PC-9 (cell line): ENCODE results near the gene ETS2. TPM values are rescaled to one million over a fixed set of nuclear protein-coding genes. Genes with fewer than 3 reads are reported as not detected.
A peak's percentile ranks its signal among the peaks of the same experiment; 100 is the strongest.

Experiments
- BruUV-seq: library from RNA; stranded (reverse); fragments of 400-500 nt; replicated peaks from 2 replicates; lab custom pipeline; 2021; lab: Mats Ljungman, UMichigan
- CTCF ChIA-PET: fragments of 300-600 bp; sonication (Branson Sonifier 250); formaldehyde crosslinking; loops from one replicate; lab custom pipeline; 2022; ENCODE audit warnings: antibody characterized with exemption; lab: Charles Lee
- POLR2A ChIA-PET: fragments of 300-600 bp; sonication (Branson Sonifier 250); formaldehyde crosslinking; loops from one replicate; lab custom pipeline; 2022; ENCODE audit warnings: antibody characterized with exemption; ENCODE audit not compliant: unreplicated experiment; lab: Charles Lee
- DNase-seq, 2 experiments: peaks; one replicate each; pipeline versions ENCODE4 v3.0.0 to v3.0.0-alpha.2; 2015 to 2022; ENCODE audit warnings: mixed read lengths in 1 of 2
- H2AFZ ChIP-seq: fragments of 200-600 bp; sonication (generic); 2 replicates; pipeline ENCODE4 v1.8.1; 2017; ENCODE audit warnings: antibody characterized with exemption
- H3F3A ChIP-seq: fragments of 200-600 bp; sonication (generic); 2 replicates; pipeline ENCODE4 v1.8.1; 2017; ENCODE audit warnings: antibody characterized with exemption, mild to moderate bottlenecking, low read depth; ENCODE audit not compliant: insufficient read depth
- H3K27ac ChIP-seq: fragments of 200-600 bp; sonication (generic); 2 replicates; pipeline ENCODE4 v1.6.1; 2016; ENCODE audit warnings: mixed run types
- H3K27me3 ChIP-seq: fragments of 200-600 bp; sonication (generic); 2 replicates; pipeline ENCODE4 v1.6.1; 2016; ENCODE audit warnings: low read depth, mixed run types; ENCODE audit not compliant: insufficient read depth
- H3K36me3 ChIP-seq: fragments of 200-600 bp; sonication (generic); 2 replicates; pipeline ENCODE4 v1.6.1; 2016; ENCODE audit warnings: low read depth, mixed run types
- H3K4me1 ChIP-seq: fragments of 200-600 bp; sonication (generic); replicated peaks from 2 replicates; pipeline ENCODE4 v1.6.1; 2016; ENCODE audit warnings: mixed run types; ENCODE audit not compliant: insufficient read depth
- H3K4me2 ChIP-seq: fragments of 200-600 bp; sonication (generic); 2 replicates; pipeline ENCODE4 v1.6.1; 2017; ENCODE audit warnings: mixed run types
- H3K4me3 ChIP-seq: fragments of 200-600 bp; sonication (generic); 2 replicates; pipeline ENCODE4 v1.6.1; 2016; ENCODE audit warnings: mixed run types
- H3K79me2 ChIP-seq: fragments of 200-600 bp; sonication (generic); 2 replicates; pipeline ENCODE4 v1.6.1; 2017; ENCODE audit warnings: low read depth, mixed run types
- H3K9me2 ChIP-seq: fragments of 200-600 bp; sonication (generic); 2 replicates; pipeline ENCODE4 v1.8.1; 2017; ENCODE audit warnings: mild to moderate bottlenecking; ENCODE audit not compliant: insufficient read depth
- H3K9me3 ChIP-seq: fragments of 200-600 bp; sonication (generic); 2 replicates; pipeline ENCODE4 v1.8.1; 2016; ENCODE audit warnings: low read depth; ENCODE audit not compliant: insufficient read depth
- H4K20me1 ChIP-seq: fragments of 200-600 bp; sonication (generic); 2 replicates; pipeline ENCODE4 v1.8.1; 2017; ENCODE audit not compliant: insufficient read depth
- EZH2 ChIP-seq: fragments of 200-600 bp; sonication (generic); IDR thresholded peaks from 2 replicates; pipeline ENCODE4 v1.8.0; 2017; ENCODE audit warnings: antibody characterized with exemption, low read depth
- intact Hi-C: fragments of 100-400 bp; cut with micrococcal nuclease; formaldehyde crosslinking; loops from one replicate; pipeline ENCODE4 v1.10.0; 2022; ENCODE audit not compliant: unreplicated experiment
- total RNA-seq: library from RNA; stranded (reverse); gene quantifications from 2 replicates; pipeline ENCODE4 v1.2.3, GENCODE V29; 2021
- TF ChIP-seq, protein P1 (sequence below): fragments of 200-600 bp; sonication (generic); conservative IDR thresholded peaks from 2 replicates; pipeline ENCODE4 v1.6.1; 2017; ENCODE audit warnings: mixed run types, antibody characterized with exemption, mild to moderate bottlenecking, moderate library complexity

ETS2 gene
- total RNA-seq, 1 experiment from 2014 or later = 20.4 TPM

- Histone ChIP-seq H3K4me3 (no peak overlapping the region), H3K9me3 (no peaks in the 10 kb centered on the region), H2AFZ (no peak overlapping the region), H3K4me1 (peaks cover 57% of the 10 kb centered on the region), H3K4me2 (no peak overlapping the region), H3K36me3 (no peaks in the 10 kb centered on the region), H3K27ac (no peak overlapping the region), H4K20me1 (no peaks in the 10 kb centered on the region), H3F3A (peaks cover 30% of the 10 kb centered on the region), H3K27me3 (no peaks in the 10 kb centered on the region), H3K9me2 (no peaks in the 10 kb centered on the region), H3K79me2 (no peaks in the 10 kb centered on the region)
- POLR2A ChIA-PET = no interaction called here
- TF ChIP-seq, protein P1, sequence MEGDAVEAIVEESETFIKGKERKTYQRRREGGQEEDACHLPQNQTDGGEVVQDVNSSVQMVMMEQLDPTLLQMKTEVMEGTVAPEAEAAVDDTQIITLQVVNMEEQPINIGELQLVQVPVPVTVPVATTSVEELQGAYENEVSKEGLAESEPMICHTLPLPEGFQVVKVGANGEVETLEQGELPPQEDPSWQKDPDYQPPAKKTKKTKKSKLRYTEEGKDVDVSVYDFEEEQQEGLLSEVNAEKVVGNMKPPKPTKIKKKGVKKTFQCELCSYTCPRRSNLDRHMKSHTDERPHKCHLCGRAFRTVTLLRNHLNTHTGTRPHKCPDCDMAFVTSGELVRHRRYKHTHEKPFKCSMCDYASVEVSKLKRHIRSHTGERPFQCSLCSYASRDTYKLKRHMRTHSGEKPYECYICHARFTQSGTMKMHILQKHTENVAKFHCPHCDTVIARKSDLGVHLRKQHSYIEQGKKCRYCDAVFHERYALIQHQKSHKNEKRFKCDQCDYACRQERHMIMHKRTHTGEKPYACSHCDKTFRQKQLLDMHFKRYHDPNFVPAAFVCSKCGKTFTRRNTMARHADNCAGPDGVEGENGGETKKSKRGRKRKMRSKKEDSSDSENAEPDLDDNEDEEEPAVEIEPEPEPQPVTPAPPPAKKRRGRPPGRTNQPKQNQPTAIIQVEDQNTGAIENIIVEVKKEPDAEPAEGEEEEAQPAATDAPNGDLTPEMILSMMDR = no peak
- TF ChIP-seq EZH2 = no peak
- BruUV-seq = no TSS peak
- CTCF ChIA-PET = no interaction called here
- DNase-seq = no peak
- intact Hi-C loops = no loop called here
Observed at GRCh38 chr21:38792676-38793459, 12.9 kb upstream of the ETS2 start.

DNA sequence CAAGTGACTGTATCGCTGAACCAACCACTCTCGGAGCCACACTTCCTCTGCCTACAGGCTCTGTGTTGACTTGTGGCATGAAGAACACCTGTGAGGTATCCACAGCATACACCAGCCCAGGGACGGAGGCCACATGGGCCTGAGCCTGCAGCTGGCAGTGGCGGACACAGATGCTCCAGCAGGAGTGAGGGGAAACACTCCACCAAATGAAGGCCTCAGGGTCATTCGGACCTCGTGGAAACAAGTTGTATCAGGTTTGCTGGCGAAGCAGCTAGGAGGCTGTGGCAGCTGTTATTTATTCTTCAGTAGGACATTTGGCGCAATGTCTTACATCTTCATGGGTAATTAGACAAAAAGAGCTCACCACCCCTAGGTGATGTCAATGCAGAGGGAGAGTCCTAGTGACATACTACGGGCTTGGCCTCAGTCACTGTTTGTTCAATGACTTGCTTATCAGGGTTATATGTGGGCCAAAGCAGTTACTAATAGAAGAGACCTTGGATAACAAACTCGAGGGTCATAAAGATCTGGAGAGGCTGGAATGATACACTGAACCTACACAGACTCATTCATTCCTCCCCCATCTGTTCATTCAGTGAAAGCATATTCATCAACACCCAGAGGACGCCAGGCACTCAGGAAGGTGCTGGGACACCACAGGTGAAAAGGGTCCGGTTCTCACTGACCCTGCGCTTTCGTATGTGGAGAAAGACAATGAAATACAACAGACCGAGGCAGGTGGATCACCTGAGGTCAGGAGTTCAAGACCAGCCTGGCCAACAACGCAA, 11.6 kb upstream of the ETS2 start:
- intact Hi-C loops = no loop called here
- H3K36me3 ChIP-seq = no peaks in the 10 kb centered on the region
- DNase-seq = peak in 1 of 2 experiments; percentile 60
- H3K4me2 ChIP-seq = no peak overlapping the region
- BruUV-seq = no TSS peak
- H2AFZ ChIP-seq = no peak overlapping the region
- no peaks in the 10 kb centered on the region for H3K9me2 ChIP-seq
- no peaks in the 10 kb centered on the region for H3K27me3 ChIP-seq
- peaks cover 56% of the 10 kb centered on the region for H3K4me1 ChIP-seq
- ChIA-PET CTCF (no interaction called here), POLR2A (no interaction called here)
- no peaks in the 10 kb centered on the region for H3K79me2 ChIP-seq
- no peaks in the 10 kb centered on the region for H3K9me3 ChIP-seq
- TF ChIP-seq, protein P1 = no peak
- no peaks in the 10 kb centered on the region for H4K20me1 ChIP-seq
- H3K4me3 ChIP-seq = no peak overlapping the region
- no peak overlapping the region for H3K27ac ChIP-seq
- peaks cover 28% of the 10 kb centered on the region for H3F3A ChIP-seq

GRCh38 chr21:38794978-38795377, 10.8 kb upstream of the ETS2 start:
- Histone ChIP-seq H3K4me1 (peaks cover 56% of the 10 kb centered on the region), H3K27ac (no peak overlapping the region), H3K27me3 (no peaks in the 10 kb centered on the region), H3K9me2 (no peaks in the 10 kb centered on the region), H3K4me3 (no peak overlapping the region), H3K9me3 (no peaks in the 10 kb centered on the region), H4K20me1 (no peaks in the 10 kb centered on the region), H3K36me3 (no peaks in the 10 kb centered on the region), H3F3A (peaks cover 27% of the 10 kb centered on the region), H2AFZ (no peak overlapping the region), H3K4me2 (no peak overlapping the region), H3K79me2 (no peaks in the 10 kb centered on the region)
- ChIA-PET POLR2A (no interaction called here), CTCF (no interaction called here)
- no peak for DNase-seq
- intact Hi-C loops = loop anchor here (5.0 kb wide), 1 partner anchor 342 kb away; no protein-coding TSS in a partner anchor
- no TSS peak for BruUV-seq
- TF ChIP-seq, protein P1 = no peak
- TF ChIP-seq EZH2 = no peak
